GM21576 (cell line): ENCODE data around the gene CPED1.
"Not testable (repeated sequence)": the region's sequence is repeated elsewhere in the genome, so short reads cannot be mapped to it uniquely, and the experiment has no call there.

ENCODE experiments used
- ATAC-seq: cut with Tn5 transposase; IDR thresholded peaks from one replicate; pipeline ENCODE4 v1.9.1; 2021; ENCODE audit warnings: mild to moderate bottlenecking, moderate library complexity; ENCODE audit not compliant: unreplicated experiment

CPED1 gene

DNA sequence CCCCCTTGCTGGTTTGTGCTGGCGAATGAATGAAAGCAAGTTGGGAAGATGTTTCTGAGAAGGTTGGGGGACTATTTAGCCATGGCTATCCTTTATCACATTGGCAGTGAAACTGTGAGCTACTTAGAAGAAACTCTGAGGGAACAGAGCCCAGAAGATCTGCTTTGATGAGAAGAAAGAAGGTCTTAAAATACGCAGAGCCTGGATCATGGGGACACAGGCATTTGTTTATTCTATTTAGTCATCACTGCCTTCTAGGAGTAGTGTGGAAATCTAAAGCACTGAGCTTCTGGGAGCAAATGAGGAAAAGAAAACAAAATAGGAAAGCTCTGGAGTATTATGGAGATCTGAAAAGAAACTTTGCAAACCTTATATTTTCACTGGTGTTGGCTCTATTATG is 28.5 kb downstream of the CPED1 start:
- ATAC-seq, result no peak

- no peak for ATAC-seq
These were observed 29.1 kb downstream of the CPED1 start for GRCh38 chr7:121017586-121017985.

DNA sequence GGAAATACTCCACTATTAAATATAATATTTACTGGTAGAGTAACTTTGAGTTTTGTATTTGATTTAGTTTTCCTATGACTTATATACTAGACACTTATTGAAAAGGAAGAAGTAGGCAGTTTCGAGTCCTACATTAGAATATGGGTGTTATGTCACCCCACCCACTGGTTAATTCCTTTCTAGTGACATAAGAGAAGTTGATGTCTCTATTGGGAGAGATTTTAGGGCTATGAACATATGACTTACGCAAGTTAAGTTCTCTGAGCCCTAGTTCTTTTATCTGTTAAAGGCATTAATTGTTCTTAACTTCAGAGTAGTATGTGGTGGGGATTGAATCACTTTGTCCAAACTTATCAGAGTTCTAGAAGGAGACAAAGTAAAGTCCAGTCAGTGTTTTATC is 30.5 kb downstream of the CPED1 start:
- no peak for ATAC-seq

DNA sequence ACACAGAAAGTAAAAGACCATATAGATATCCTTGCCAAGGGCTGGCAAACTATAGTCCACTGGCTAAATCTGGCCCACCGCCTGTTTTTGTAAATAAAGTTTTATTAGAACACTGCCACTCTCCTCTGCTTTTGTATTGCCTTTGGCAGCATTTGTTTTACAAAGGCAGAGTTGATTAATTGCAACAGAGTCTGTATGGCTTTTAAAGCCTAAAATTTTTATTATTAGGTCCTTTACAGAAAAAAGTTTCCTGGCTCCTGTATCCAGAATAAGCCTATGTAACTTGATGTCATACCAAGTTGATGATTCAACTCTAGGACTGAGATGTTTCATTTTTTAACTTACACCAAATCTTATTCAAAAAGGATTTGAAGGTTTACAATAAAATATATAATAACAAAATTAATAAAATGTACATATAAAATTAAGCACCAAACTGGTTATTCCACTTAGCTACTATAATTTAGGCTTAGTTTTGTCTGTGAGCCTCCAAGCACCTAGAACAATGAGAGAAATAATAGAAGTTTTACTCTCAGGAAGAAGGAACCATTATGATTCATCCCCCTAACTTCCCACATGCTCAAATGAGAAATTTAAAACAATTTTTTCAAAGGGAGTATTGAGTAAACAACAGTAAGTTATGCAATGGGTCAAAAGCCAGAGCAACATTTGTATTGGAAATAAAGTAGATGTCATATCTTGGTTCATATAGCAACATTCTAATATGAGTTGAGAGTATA is 31.9 kb downstream of the CPED1 start:
- no peak for ATAC-seq

- no peak for ATAC-seq
These were observed 32.8 kb downstream of the CPED1 start for GRCh38 chr7:121020989-121021969.

- ATAC-seq, result no peak
These were observed 34.7 kb downstream of the CPED1 start for GRCh38 chr7:121023194-121023593.

- ATAC-seq, result no peak
These were observed 35.4 kb downstream of the CPED1 start for GRCh38 chr7:121023683-121024511.

DNA sequence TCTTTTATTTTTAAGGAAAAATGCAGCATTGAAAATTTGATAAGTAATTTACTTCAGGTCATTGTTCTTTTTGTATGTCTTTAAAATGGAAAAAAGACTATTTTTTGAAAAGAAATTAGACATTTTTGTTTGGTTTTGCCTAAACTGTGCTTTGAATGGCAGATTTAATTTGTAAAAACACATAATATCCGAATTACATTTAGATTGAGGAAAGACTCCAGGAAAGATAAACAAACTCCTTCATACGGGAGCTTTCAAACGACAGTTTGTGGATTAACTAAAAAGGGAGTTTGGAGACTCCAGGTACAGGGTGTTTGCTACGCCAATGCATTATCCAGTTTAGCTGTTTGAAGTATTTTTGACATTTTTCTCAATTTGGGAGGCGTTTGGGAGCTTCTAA is 36.1 kb downstream of the CPED1 start:
- no peak for ATAC-seq

DNA sequence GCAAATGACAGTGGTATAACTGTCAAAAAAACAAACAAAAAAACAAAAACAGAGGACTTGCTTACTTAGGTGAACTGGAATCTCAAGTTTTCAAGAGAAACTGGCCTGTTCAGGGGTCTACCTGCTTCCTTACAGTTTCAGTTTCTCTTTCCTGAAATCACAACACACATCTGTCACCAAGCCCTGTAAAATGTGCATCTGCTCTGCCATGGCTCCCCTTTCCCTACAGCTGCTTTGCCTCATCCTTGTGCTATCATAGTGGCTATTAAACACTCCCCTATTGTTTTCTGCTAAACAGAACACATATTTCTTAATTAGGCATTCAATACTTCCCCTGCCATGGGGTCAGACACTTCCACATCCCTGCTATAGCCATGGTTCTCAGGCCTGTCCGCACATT is 37.6 kb downstream of the CPED1 start:
- no peak for ATAC-seq

DNA sequence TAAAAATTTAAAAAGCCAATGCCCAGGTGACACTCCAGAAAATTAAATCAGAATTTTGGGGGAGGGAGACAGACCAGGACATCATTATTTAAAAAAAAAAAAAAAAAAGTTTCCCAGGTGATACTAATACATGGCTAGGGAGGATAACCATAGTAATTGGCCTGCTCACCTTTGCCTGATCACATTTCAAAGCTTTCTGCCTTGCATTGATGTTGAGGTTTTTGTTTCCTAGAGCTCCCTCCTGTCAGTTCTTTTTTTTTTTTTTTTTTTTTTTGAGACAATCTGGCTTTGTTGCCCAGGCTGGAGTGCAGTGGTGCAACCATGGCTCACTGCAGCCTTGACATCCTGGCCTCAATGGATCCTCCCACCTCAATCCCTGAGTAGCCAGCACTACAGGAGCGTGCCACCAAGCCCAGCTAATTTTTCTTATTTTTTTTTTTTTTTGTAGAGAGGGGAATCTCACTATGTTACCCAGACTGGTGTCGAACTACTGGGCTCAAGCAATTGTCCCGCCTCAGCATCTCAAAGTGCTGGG is 38.1 kb downstream of the CPED1 start:
- no peak for ATAC-seq

- no peak for ATAC-seq
These were observed 39.5 kb downstream of the CPED1 start for GRCh38 chr7:121027761-121028669.

DNA sequence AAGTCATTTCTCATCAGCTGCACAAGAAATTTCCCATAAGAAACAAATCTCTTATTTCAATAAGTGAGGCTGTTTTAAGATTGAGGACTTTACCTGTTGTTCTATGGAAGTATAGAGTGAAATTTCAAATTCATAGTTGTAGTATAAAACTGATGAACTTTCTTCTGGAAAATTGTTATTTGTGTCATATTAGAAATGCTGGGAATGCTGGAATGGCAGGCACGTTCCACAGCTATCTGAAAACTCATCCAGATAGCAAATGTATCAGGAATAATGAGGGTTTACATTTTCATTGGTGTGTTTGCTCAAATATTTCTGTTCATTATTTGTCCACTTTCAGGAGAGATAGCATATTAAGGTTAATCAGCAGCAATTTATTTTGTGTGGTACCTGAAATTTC is 40.8 kb downstream of the CPED1 start:
- ATAC-seq, result no peak

- no peak for ATAC-seq
These were observed 41.8 kb downstream of the CPED1 start for GRCh38 chr7:121030308-121030707.

DNA sequence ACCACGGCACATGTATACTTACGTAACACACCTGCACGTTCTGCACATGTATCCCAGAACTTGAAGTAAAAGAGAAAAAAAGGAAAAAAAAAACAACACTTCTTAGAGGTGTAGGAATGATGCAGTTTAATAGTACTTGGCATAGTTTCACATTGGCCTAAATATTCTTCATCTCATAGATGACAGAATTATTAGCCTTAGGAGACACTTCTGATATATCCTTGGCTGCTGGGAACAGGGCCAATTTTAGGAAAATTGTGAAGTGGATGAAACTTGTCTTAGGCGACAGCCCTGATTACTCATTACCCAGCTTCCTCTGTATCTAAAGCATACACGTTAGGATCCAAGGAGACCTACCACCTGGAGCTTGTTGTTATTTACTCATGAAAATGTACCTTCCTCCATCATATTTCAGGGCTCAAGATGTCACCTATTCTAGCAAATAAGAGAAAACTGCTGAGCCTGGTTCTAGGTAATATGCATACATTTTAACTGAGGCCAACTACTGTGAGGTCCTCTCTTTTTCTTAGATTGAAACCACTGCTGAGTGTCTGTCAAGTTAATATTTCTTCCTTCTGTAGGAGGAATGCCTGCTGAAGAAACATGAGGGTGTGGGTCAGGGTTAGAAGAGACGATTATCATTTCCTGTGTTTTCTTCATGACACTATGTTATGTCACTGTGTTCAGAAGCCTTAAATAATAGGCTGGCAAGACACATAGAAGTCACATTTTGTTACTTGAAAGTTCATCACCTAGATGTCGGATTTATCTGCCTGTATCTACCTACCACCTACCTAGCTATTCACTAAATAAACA is 44.3 kb downstream of the CPED1 start:
- ATAC-seq, result no peak

DNA sequence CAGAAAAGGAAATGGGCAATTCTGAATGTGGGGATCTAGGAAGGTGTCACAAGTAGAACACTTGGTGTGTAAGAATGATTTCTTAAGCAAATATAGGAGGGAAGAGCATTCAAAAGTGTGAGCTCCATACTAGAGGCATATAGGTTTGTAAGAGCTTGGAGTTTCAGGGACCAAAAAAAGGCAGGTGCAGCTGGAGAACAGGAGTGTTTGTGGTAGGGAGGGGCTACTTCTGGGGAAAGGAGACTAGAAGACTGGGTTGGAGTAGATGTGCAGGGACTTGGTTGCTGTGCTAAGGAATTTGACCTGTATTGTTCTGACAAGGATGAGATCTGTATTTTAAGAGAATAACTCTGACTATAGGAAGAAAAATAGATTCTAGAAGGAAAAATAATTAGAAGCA is 46.4 kb downstream of the CPED1 start:
- no peak for ATAC-seq

DNA sequence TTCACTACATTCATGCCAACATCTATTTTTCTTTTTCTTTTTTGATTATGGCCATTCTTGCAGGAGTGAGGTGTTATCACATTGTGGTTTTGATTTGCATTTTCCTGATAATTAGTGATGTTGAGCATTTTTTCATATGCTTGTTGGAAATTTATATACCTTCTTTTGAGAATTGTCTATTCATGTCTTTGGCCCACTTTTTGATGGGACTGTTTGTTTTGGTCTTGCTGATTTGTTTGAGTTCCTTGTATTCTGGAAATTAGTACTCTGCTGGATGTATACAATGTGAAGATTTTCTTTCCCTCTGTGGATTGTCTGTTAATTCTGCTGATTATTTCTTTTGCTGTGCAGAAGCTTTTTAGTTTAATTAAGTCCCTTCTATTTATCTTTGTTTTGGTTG is 48.3 kb downstream of the CPED1 start:
- not testable (repeated sequence) for ATAC-seq

DNA sequence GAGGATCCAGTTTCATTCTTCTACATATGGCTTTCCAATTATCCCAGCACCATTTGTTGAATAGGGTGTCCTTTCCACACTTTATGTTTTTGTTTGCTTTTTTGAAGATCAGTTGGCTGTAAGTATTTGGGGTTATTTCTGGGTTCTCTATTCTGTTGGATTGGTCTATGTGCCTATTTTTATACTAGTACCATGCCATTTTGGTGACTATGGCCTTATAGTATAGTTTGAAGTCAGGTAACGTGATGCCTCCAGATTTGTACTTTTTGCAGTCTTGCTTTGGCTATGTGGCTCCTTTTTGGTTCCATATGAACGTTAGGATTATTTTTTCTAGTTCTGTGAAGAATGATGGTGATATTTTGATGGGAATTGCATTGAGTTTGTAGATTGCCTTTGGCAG is 48.8 kb downstream of the CPED1 start:
- ATAC-seq, result not testable (repeated sequence)

DNA sequence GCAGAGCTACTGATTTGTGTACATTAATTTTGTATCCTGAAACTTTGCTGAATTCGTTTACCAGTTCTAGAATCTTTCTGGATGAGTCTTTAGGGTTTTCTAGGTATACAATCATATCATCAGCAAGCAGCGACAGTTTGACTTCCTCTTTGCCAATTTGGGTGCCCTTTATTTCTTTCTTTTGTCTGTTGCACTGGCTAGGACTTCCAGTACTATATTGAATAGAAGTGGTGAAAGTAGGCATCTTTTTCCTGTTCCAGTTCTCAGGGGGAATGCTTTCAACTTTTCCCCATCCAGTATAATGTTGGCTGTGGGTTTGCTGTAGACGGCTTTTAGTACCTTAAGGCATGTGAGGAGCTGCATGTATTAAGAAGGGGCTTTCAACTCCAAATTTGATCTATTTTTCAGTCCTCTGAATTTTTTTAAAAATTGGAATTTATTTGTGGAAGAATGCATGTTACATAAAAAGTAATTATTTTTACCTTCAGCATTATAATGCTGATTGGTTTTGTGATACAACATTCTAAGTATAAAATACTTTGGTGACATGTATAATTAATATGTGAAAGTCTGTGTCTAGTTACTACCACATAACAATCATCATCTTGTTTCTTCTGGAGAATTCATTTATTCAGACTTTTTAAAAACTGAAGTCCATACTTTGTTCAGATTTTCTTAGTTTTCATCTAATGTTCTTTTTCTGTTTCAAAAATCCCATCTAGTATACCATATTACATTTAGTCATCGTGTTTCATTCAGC is 49.6 kb downstream of the CPED1 start:
- no peak for ATAC-seq
